B cell (primary cell): ENCODE measurements around the gene PSMD8. TPM values are rescaled to one million over a fixed set of nuclear protein-coding genes. Genes with fewer than 3 reads are reported as not detected.
A peak's percentile ranks its signal among the peaks of the same experiment; 100 is the strongest.

Source experiments
- ATAC-seq: fragments of 200-7000 bp; cut with Tn5 transposase; one replicate; pipeline ENCODE4 v1.10.0; 2021; ENCODE audit warnings: low read depth, mild to moderate bottlenecking, moderate number of reproducible peaks, moderate library complexity
- CTCF ChIA-PET: fragments of 350-600 bp; sonication (Branson Sonifier 250); formaldehyde crosslinking; loops from one replicate; lab custom pipeline; 2021; ENCODE audit warnings: antibody characterized with exemption, inconsistent platforms; lab: Charles Lee
- POLR2A ChIA-PET: fragments of 350-600 bp; sonication (Branson Sonifier 250); formaldehyde crosslinking; loops from one replicate; lab custom pipeline; 2021; ENCODE audit warnings: antibody characterized with exemption; lab: Charles Lee
- DNase-seq: peaks from one replicate; pipeline ENCODE4 v3.0.0; 2013
- H2AFZ ChIP-seq: 2 replicates; pipeline ENCODE4 v1.6.1; 2012; ENCODE audit warnings: mild to moderate bottlenecking, low read depth, low read length; ENCODE audit not compliant: insufficient read depth, poor library complexity, severe bottlenecking
- H3K27ac ChIP-seq, 2 donors: 1 replicate in 1 of 2; 2 replicates in 1 of 2; pipeline ENCODE4 v1.5.1; 2012 to 2013; ENCODE audit warnings: low read length in 2 of 2, mild to moderate bottlenecking in 2 of 2, moderate library complexity in 1 of 2
- H3K27me3 ChIP-seq, 4 experiments: fragments of 200-600 bp in 1 of 4; sonication (generic) in 1 of 4; replicated peaks in 1 of 4; 1 replicate in 2 of 4; 2 replicates in 2 of 4; pipeline versions ENCODE4 v1.6.1 to v1.7.0; 2013 to 2016; ENCODE audit warnings: low read length in 3 of 4, mild to moderate bottlenecking in 2 of 4, mixed read lengths in 1 of 4, moderate library complexity in 1 of 4; ENCODE audit not compliant: insufficient read depth in 4 of 4, control insufficient read depth in 3 of 4; ENCODE audit errors: control extremely low read depth in 1 of 4
- H3K36me3 ChIP-seq, 2 experiments: replicated peaks in 1 of 2; 1 replicate in 1 of 2; 2 replicates in 1 of 2; pipeline versions ENCODE4 v1.6.1 to v1.7.1; 2013; ENCODE audit warnings: low read length in 1 of 2; ENCODE audit not compliant: insufficient read depth in 2 of 2, control insufficient read depth in 1 of 2; ENCODE audit errors: control extremely low read depth in 1 of 2, extremely low read depth in 1 of 2
- H3K4me1 ChIP-seq, 2 donors: fragments of 200-600 bp in 1 of 2; sonication (generic) in 1 of 2; 1 replicate in 1 of 2; 2 replicates in 1 of 2; pipeline versions ENCODE4 v1.5.1 to v1.6.1; 2013 to 2017; ENCODE audit warnings: low read length in 2 of 2; ENCODE audit not compliant: control insufficient read depth in 2 of 2, insufficient read depth in 2 of 2
- H3K4me2 ChIP-seq: replicated peaks from 2 replicates; pipeline ENCODE3; 2012; ENCODE audit warnings: mild to moderate bottlenecking, low read depth, low read length; ENCODE audit not compliant: poor library complexity, severe bottlenecking
- H3K4me3 ChIP-seq, 5 experiments: fragments of 200-600 bp in 1 of 5; sonication (generic) in 1 of 5; 1 replicate in 3 of 5; 2 replicates in 2 of 5; pipeline versions ENCODE4 v1.5.1 to v1.7.0; 2011 to 2016; ENCODE audit warnings: low read length in 4 of 5, mild to moderate bottlenecking in 4 of 5, low read depth in 2 of 5, control low read depth in 1 of 5, moderate library complexity in 1 of 5; ENCODE audit not compliant: insufficient read depth in 1 of 5; ENCODE audit errors: control extremely low read depth in 1 of 5, extremely low read depth in 1 of 5
- H3K79me2 ChIP-seq: fragments of 200-600 bp; sonication (generic); one replicate; pipeline ENCODE4 v1.6.0; 2016; ENCODE audit warnings: low read length; ENCODE audit not compliant: control insufficient read depth, insufficient read depth
- H3K9ac ChIP-seq: fragments of 200-600 bp; sonication (generic); 2 replicates; pipeline ENCODE4 v1.6.1; 2017; ENCODE audit warnings: mild to moderate bottlenecking, low read length, moderate library complexity
- H3K9me3 ChIP-seq, 3 donors: one replicate each; pipeline versions ENCODE4 v1.6.1 to v1.7.1; 2013; ENCODE audit warnings: low read length in 2 of 3; ENCODE audit not compliant: control insufficient read depth in 2 of 3, insufficient read depth in 1 of 3; ENCODE audit errors: control extremely low read depth in 1 of 3
- H4K20me1 ChIP-seq: 2 replicates; pipeline ENCODE4 v1.6.0; 2012; ENCODE audit warnings: mild to moderate bottlenecking, low read length; ENCODE audit not compliant: insufficient read depth, control insufficient read depth, poor library complexity, severe bottlenecking
- H3K27ac Mint-ChIP-seq: one replicate; pipeline ENCODE4 v1.8.0; 2021; ENCODE audit warnings: mixed read lengths
- H3K27me3 Mint-ChIP-seq: one replicate; pipeline ENCODE4 v1.8.0; 2021; ENCODE audit warnings: mixed read lengths
- H3K4me1 Mint-ChIP-seq: one replicate; pipeline ENCODE4 v1.8.0; 2021; ENCODE audit warnings: mixed read lengths
- H3K4me3 Mint-ChIP-seq: one replicate; pipeline ENCODE4 v1.8.0; 2021; ENCODE audit warnings: mixed read lengths
- H3K9me3 Mint-ChIP-seq: one replicate; pipeline ENCODE4 v1.8.0; 2022; ENCODE audit warnings: mixed read lengths; ENCODE audit not compliant: insufficient read depth
- CTCF ChIP-seq: fragments of 200-600 bp; IDR thresholded peaks from one replicate; pipeline ENCODE4 v1.8.0; 2022; ENCODE audit warnings: antibody characterized with exemption, mild to moderate bottlenecking
- EZH2 ChIP-seq: IDR thresholded peaks from 2 replicates; pipeline ENCODE4 v1.6.1; 2012; ENCODE audit warnings: borderline replicate concordance, low read depth, mild to moderate bottlenecking, moderate library complexity, low read length; ENCODE audit not compliant: insufficient read depth, poor library complexity, severe bottlenecking
- whole genome bisulfite sequencing: methylation state at CpG from one replicate; pipeline ENCODE4 v1.1.5; 2013; ENCODE audit warnings: missing lambda C conversion rate; ENCODE audit not compliant: insufficient coverage; 5-methylcytosine and 5-hydroxymethylcytosine counted together
- intact Hi-C: fragments of 100-400 bp; cut with micrococcal nuclease; formaldehyde crosslinking; loops from one replicate; pipeline ENCODE4 v1.10.0; 2022
- polyA plus RNA-seq: library from polyadenylated mRNA; depleted of rRNA; stranded (reverse); fragments of >200 nt; gene quantifications from 2 replicates; pipeline ENCODE4 v1.2.3, GENCODE V29; 2012
- total RNA-seq, 2 donors: library from RNA; stranded (reverse); fragments of 120-200 nt in 1 of 2; gene quantifications; 1 replicate in 1 of 2; 2 replicates in 1 of 2; pipeline versions ENCODE4 v1.2.3 to v1.2.4, GENCODE V29; 2013 to 2022

PSMD8 gene
- total and polyA plus RNA-seq, 2 donors (not counting 1 experiment from before 2014, with no cell fraction given) = 88.1 to 122 TPM

DNA sequence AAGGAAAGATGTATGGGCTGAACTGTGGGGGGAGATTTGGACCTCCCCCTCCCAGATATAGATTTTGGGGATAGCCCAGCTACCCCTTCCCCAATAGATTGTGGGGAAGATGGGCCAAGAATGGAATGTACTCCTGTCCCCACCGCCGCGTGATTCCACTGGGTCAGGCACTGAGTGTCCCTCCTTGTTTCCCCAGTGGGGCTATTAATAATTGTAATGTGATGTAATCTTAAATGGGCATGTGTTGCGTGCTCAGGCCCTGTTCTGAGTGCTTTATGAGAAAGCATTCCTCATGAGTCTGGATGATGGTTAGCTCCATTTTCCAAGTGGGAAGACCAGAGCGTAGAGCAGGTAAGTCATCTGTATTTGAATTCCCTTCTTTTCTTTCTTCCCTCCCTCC lies 1.4 kb downstream of the PSMD8 start:
- H3K27me3 Mint-ChIP-seq = no peaks in the 10 kb centered on the region
- WGBS = 80% methylated on average over 1 of the region's 5 CpGs

More for the DNA sequence above, 1.4 kb downstream of the PSMD8 start:
- Histone ChIP-seq H3K79me2 (peaks cover 45% of the 10 kb centered on the region), H3K27ac (no peak overlapping the region), H3K4me2 (peak overlapping the region; percentile 85), H4K20me1 (peaks cover 58% of the 10 kb centered on the region), H2AFZ (no peak overlapping the region), H3K4me3 (peak overlapping the region; percentile 69 to 92 (median 80)), H3K36me3 (peaks cover 0 to 27% of the 10 kb centered on the region in 2 experiments), H3K4me1 (peaks cover 17 to 26% of the 10 kb centered on the region in 2 donors), H3K9me3 (no peaks in the 10 kb centered on the region), H3K9ac (peak overlapping the region; percentile 80), H3K27me3 (peaks cover 0 to 9% (median 0%) of the 10 kb centered on the region in 4 experiments)
- ChIA-PET CTCF (interaction anchor here (0.9 to 1.5 kb wide), 3 partner anchors 27 to 555 kb away, joined by 3 to 5 read pairs (median 3); partner anchors contain the start of genes FAM98C, MRPS12 and SARS2), POLR2A (interaction anchor here (0.5 to 1.4 kb wide), 5 partner anchors 9 to 1654 kb away, joined by 3 to 5 read pairs (median 5); partner anchors contain the start of gene GGN)
- TF ChIP-seq CTCF (no peak), EZH2 (no peak)
- no peak for ATAC-seq
- intact Hi-C loops = loop anchor here (2.0 kb wide), 1 partner anchor 1041 kb away; a partner anchor contains a TSS
- H3K4me1 Mint-ChIP-seq = peaks cover 26% of the 10 kb centered on the region
- H3K4me3 Mint-ChIP-seq = peak overlapping the region; percentile 93
- H3K9me3 Mint-ChIP-seq = no peaks in the 10 kb centered on the region
- no peak overlapping the region for H3K27ac Mint-ChIP-seq
- DNase-seq = no peak
